Measurements from ENCODE around the gene RENBP. TPM values are rescaled to one million over a fixed set of nuclear protein-coding genes. Genes with fewer than 3 reads are reported as not detected.
A peak's percentile ranks its signal among the peaks of the same experiment; 100 is the strongest.

RENBP gene
- total and polyA plus RNA-seq, 9 of the 15 experiments (the other 6 are each of a cell fraction or from before 2014, with no cell fraction given): 0.07 to 14.8 (median 10.6) TPM; not detected in 1

- intact Hi-C loops (cut with micrococcal nuclease): no loop called here
- FAIRE-seq: no peak
- no peak overlapping the region for H3K4me3 ChIP-seq
- ChIA-PET POLR2A (interaction anchor here (0.6 to 0.7 kb wide), 3 partner anchors 10 to 349 kb away, joined by 3 read pairs; no protein-coding TSS in a partner anchor), CTCF (ENCODE audit: low intra/inter-chr PET ratio) (interaction anchor here (1.2 to 1.3 kb wide), 2 partner anchors 238 to 413 kb away, joined by 3 to 7 read pairs; no protein-coding TSS in a partner anchor)
- H3K79me2 ChIP-seq (ENCODE audit: control insufficient read depth, insufficient read depth, low read length): peaks cover 9% of the 10 kb centered on the region; the same call in 2 of the 3 replicates
- no peak overlapping the region for H2AFZ ChIP-seq (ENCODE audit: low read depth, low read length)
- H4K20me1 ChIP-seq (replicated peaks; ENCODE audit: control insufficient read depth, insufficient read depth, low read length): no peaks in the 10 kb centered on the region
- no peak for DNase-seq (ENCODE audit: extremely low read depth in 1 of 4, low spot score in 3 of 4)
- WGBS (ENCODE audit: insufficient coverage, low coverage, missing lambda C conversion rate): 91% methylated on average over 8 of the region's 32 CpGs
- peaks cover 2 to 56% of the 10 kb centered on the region in 2 experiments; a peak in 3 of 5 replicates for H3K4me1 ChIP-seq (replicated peaks in 1 of 2; ENCODE audit: control insufficient read depth in 2 of 2, insufficient read depth in 2 of 2, low read length in 2 of 2)
- no peak for ATAC-seq
- TF ChIP-seq ZNF280B (CRISPR knock-in tag; IDR thresholded peaks at IDR 0.05) (no peak), EP300 (IDR thresholded peaks at IDR 0.05; ENCODE audit: low read length) (no peak), JUNB (CRISPR knock-in tag; conservative IDR thresholded peaks at IDR 0.05) (no peak), PYGO2 (tag; IDR thresholded peaks at IDR 0.05) (no peak), POLR2G (IDR thresholded peaks at IDR 0.05; ENCODE audit: low read depth, low read length) (peak; percentile 72), NR3C1 (CRISPR knock-in tag; IDR thresholded peaks at IDR 0.05) (peak; percentile 45; the same call in 1 of the 2 replicates), CREB1 (IDR thresholded peaks at IDR 0.05) (no peak), CREB1 (CRISPR knock-in tag; IDR thresholded peaks at IDR 0.05) (no peak), RBM22 (IDR thresholded peaks at IDR 0.05; ENCODE audit: low read depth, low read length, poor library complexity, severe bottlenecking) (peak; percentile 75), HBP1 (CRISPR knock-in tag; IDR thresholded peaks at IDR 0.05) (no peak), MCM5 (IDR thresholded peaks at IDR 0.05; ENCODE audit: low read depth) (no peak), RBFOX2 (IDR thresholded peaks at IDR 0.05; ENCODE audit: low read depth, low read length) (peak; percentile 41)
- peak overlapping the region; percentile 64; the same call in 1 of the 3 replicates for H3K27ac ChIP-seq (ENCODE audit: extremely low read depth, low read depth, low read length)
- BruUV-seq (replicated peaks): no TSS peak
- H3K9ac ChIP-seq (ENCODE audit: insufficient read depth in 1 of 2, low read depth in 2 of 2, low read length in 2 of 2): peak overlapping the region in 1 of 2 experiments; percentile 26; a peak in 2 of 4 replicates
- no peaks in the 10 kb centered on the region for H3K27me3 ChIP-seq (ENCODE audit: control insufficient read depth in 2 of 2, insufficient read depth in 2 of 2, low read length in 2 of 2)
- H3K4me2 ChIP-seq (ENCODE audit: insufficient read depth, low read length): no peak overlapping the region
- H3K9me1 ChIP-seq (ENCODE audit: control insufficient read depth, insufficient read depth, low read length): no peaks in the 10 kb centered on the region
- in situ Hi-C loops (cut with MboI): no loop called here
- H3K36me3 ChIP-seq (ENCODE audit: control insufficient read depth, insufficient read depth, low read length): peaks cover 98% of the 10 kb centered on the region
- no peaks in the 10 kb centered on the region for H3K9me3 ChIP-seq (replicated peaks; ENCODE audit: control insufficient read depth, insufficient read depth, low read depth, low read length)
Measured at GRCh38 chrX:153952373-153953026, 8.1 kb upstream of the RENBP start.
